OCI-LY7 (cell line): ENCODE measurements around the gene NANOG.

Experiments
- EZH2phosphoT487 ChIP-seq: fragments of 200-600 bp; sonication (generic); IDR thresholded peaks from 2 replicates; pipeline ENCODE4 v1.6.1; 2018; ENCODE audit warnings: low read depth, borderline replicate concordance, mild to moderate bottlenecking, mixed run types, antibody characterized with exemption, low read length, moderate library complexity, mixed read lengths
- TF ChIP-seq, protein P1 (sequence below): fragments of 200-600 bp; sonication (generic); conservative IDR thresholded peaks from 2 replicates; pipeline ENCODE4 v1.5.1; 2014; ENCODE audit warnings: mild to moderate bottlenecking, antibody characterized with exemption, low read length, moderate library complexity, mixed read lengths

DNA sequence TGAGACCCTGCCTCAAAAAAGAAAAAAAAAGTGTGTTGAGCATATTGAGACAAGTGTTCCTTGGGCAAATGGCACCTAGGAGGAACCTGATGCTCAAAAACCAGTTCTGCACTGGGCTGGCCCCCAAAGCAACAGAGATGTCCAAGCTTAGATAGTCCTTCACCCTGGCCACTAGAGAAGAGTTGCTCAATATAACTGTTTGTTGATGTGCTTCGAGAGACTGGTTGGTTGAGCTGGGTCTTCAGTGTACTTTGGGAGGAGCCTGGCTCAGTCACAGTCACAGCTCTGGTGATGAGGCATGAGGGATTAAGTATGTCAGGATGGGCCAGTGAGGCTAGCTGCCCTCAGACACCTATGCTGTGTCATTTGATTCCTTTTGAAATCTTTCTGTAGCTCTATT is 45.5 kb downstream of the NANOG start:
- TF ChIP-seq, protein P1, sequence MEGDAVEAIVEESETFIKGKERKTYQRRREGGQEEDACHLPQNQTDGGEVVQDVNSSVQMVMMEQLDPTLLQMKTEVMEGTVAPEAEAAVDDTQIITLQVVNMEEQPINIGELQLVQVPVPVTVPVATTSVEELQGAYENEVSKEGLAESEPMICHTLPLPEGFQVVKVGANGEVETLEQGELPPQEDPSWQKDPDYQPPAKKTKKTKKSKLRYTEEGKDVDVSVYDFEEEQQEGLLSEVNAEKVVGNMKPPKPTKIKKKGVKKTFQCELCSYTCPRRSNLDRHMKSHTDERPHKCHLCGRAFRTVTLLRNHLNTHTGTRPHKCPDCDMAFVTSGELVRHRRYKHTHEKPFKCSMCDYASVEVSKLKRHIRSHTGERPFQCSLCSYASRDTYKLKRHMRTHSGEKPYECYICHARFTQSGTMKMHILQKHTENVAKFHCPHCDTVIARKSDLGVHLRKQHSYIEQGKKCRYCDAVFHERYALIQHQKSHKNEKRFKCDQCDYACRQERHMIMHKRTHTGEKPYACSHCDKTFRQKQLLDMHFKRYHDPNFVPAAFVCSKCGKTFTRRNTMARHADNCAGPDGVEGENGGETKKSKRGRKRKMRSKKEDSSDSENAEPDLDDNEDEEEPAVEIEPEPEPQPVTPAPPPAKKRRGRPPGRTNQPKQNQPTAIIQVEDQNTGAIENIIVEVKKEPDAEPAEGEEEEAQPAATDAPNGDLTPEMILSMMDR = no peak
- TF ChIP-seq EZH2phosphoT487 = no peak
